GM18519 (cell line): ENCODE data around the gene UTRN.

Experiments
- ATAC-seq: cut with Tn5 transposase; IDR thresholded peaks from one replicate; pipeline ENCODE4 v1.9.1; 2021; ENCODE audit warnings: mild to moderate bottlenecking, moderate library complexity; ENCODE audit not compliant: unreplicated experiment, low FRiP score

The UTRN gene

DNA sequence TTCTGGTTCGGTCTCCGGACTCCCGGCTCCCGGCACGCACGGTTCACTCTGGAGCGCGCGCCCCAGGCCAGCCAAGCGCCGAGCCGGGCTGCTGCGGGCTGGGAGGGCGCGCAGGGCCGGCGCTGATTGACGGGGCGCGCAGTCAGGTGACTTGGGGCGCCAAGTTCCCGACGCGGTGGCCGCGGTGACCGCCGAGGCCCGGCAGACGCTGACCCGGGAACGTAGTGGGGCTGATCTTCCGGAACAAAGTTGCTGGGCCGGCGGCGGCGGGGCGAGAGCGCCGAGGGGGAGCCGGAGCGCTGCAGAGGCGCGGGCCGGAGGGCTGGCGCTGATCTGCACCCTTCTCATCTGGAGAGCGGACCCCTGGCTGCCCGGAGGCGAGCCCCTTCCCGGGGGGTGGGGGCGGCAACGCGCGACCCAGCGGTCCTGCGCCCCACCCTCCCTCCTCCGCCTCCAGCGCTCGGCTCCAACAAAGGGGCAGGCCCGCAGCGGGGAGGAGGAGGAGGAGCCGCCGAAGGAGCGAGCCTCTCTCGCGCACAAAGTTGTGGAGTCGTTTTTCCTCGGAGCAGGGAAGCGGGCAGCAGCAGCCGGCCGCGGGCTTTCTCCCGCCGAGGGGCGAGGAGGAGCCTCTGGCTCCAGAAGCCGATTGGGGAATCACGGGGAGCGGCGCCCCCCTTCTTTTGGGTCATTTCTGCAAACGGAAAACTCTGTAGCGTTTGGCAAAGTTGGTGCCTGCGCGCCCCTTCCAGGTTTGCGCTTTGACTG is at the start of gene UTRN:
Gene UTRN, plus strand, starts transcription at position 553 of the 765 bp plus-strand sequence. CDS start 6,494 bp downstream, outside the sequence.
- no peak for ATAC-seq

DNA sequence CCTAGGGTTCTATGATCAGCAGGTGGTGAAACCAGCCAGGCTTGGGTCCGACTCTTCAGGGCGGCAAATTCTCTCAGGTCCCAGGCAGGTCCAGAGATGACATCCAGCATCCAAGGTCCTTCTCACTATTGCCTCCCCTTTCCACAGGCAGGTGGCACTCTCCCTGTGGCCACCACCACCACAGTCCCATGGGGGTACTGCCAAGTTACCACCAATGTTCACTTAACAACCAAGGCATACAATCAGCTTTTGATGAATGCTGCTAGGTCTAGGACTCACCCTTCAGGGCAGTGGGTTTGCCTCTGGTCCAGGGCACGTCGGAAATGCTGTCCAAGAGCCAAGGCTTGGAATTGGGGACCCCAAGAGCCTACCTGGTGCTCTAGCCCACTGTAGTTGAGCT is 40.4 kb upstream of the UTRN start:
- ATAC-seq, result no peak

DNA sequence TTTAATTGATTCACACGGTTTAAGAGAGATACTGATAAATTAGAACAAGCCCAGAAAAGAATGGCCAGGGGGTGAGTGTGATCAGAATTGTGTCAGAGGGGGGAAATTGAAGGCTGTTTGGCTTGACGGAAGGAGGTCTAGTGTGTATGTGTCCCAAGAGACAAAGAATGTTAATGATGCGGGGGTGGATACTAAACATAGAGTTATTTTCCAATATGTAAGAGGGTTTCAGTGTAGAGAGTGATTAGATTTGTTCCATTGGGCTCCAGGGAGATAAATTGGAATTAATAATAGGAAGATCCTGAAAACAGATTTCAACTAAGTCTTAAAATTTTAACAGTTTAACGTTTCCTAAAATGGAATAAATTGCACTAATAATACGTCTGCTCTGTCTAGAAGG is 38.1 kb upstream of the UTRN start:
- no peak for ATAC-seq

DNA sequence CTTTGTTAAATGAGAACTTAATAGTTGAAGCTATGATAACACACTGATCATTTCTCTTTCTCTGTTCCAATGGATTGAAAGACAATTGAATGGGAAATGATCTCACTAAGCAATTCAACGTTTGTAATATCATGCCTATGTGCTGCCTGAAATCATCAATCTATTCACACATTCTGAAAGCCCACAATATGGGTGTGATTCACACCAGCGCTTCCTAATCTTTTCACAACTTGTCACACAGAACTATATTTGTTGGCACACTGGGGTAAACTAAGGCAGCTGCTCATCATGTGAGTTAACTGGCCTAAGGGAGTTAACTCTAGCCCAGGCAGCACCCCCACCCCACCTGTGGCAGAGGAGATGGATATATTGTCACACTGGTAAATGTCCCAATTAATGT is 37.1 kb upstream of the UTRN start:
- no peak for ATAC-seq

GRCh38 chr6:144248476-144249301 is 36.4 kb upstream of the UTRN start:
- ATAC-seq, result no peak

GRCh38 chr6:144250276-144250675 is 34.9 kb upstream of the UTRN start:
- ATAC-seq, result no peak

GRCh38 chr6:144252259-144252658 is 32.9 kb upstream of the UTRN start:
- ATAC-seq, result no peak

- ATAC-seq, result no peak
Measured at GRCh38 chr6:144259986-144260385, 25.1 kb upstream of the UTRN start.

- no peak for ATAC-seq
Measured at GRCh38 chr6:144262470-144263369, 22.4 kb upstream of the UTRN start.

- ATAC-seq, result no peak
Measured at GRCh38 chr6:144263786-144264185, 21.3 kb upstream of the UTRN start.

DNA sequence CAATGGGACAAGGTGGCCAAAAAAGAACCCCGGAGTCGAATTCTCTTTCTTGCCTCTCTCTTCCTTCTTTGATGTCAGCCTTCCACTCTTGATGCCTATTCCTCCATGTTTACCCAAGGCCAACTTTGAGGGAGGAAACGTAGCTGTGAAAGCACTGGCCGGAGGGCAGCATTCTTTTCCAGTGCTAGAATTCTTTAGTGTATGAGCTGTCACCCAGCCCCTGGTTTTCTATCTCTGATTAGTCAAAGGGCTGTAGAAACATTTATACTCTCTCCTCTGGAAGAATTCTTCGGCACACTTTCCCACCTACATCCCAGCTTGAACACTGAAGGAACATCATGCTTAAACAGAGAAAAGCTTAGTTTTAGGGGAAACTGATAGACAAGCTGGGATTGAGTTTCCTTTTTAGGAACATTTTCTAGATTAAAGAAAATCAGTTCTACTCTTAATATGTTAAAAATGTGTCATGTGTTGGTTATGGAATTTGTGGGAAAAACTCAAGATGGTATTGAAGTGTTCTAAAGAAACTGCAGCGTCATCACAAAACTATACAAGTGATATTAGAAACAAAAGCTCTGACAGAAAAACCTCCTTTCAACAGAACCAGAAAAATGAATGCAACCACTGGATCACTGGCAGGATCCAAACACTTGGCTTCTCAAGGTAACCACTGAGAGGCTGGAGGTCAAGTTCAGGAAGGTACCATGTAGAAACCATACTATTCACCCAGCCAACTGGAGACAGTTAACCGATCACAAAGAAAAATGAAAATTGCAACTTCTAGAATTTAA is 20.7 kb upstream of the UTRN start:
- ATAC-seq, result no peak

- ATAC-seq, result no peak
Measured at GRCh38 chr6:144265061-144265357, 20.1 kb upstream of the UTRN start.

DNA sequence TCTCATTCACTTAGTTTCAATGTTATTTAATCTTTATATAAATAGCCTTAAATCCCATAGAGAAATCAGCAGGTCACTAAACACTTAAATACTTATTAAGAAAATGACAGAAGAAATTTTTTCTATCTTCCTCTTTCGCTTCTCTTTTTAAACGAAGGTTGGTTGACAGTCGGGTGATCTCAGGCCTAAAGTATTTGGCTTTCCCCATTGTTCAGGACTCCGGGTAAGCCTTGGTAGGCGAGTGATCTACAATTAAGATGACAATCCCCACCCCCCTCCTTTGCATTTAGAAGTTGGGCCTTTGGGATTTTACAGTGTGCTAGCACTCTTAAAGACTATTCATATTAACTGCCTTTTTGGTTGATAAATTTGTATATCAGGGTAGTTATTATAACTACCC is 19.7 kb upstream of the UTRN start:
- ATAC-seq, result no peak

DNA sequence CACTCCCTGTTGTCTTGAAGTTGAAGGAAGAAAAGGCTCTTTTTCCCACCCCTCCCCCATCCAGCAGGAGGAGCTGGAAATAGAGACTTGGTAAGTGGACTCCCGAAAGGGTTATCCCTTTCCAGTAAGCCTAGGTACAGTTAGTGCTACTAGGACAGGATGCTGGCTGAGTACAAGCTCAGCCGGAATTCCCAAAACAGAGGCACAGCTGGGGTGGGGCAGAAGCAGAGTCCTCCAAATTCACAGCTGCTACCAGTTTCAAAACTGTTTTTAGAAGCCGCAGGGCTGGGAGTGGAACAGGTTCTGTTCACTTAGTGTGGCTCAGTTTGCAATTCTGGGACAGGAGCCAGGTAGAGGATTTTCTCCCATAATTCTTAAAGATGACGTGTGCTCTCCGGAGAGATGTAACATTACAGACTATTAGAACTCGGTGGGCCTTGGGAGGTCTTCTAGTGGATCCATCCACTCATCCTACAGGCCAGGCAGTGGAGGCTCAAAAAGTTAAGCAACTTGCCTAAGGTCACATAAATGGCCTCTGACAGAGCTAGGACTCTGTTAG is 19.0 kb upstream of the UTRN start:
- no peak for ATAC-seq

- no peak for ATAC-seq
Measured at GRCh38 chr6:144268794-144269349, 16.3 kb upstream of the UTRN start.

GRCh38 chr6:144277174-144277573 is 8.0 kb upstream of the UTRN start:
- ATAC-seq, result no peak

GRCh38 chr6:144277605-144278227 is 7.4 kb upstream of the UTRN start:
- no peak for ATAC-seq

- no peak for ATAC-seq
Measured at GRCh38 chr6:144278659-144279314, 6.3 kb upstream of the UTRN start.
